ENCODE data around the gene KCNK15. TPM values are rescaled to one million over a fixed set of nuclear protein-coding genes. Genes with fewer than 3 reads are reported as not detected.

Gene KCNK15
- total RNA-seq, 2 donors from 2014 or later: 1.8 to 3.3 TPM

- Histone ChIP-seq H3K4me3 (no peak overlapping the region), H3K27me3 (no peaks in the 10 kb centered on the region), H3K27ac (no peak overlapping the region), H3K9me3 (no peaks in the 10 kb centered on the region), H3K4me1 (no peaks in the 10 kb centered on the region), H3K36me3 (replicated peaks in 1 of 2; ENCODE audit: insufficient read depth in 1 of 2, low read depth in 2 of 2) (no peaks in the 10 kb centered on the region)
- DNase-seq: no peak
- no peak for ATAC-seq
- 71 to 75% methylated on average over 7 of the region's 7 CpGs for WGBS, 2 donors
- TF ChIP-seq POLR2A (IDR thresholded peaks at IDR 0.05) (no peak), CTCF (IDR thresholded peaks at IDR 0.05) (no peak)
- intact Hi-C loops (cut with DNase I): no loop called here
These were observed 41.6 kb downstream of the KCNK15 start for GRCh38 chr20:44787299-44787698.

- TF ChIP-seq CTCF (IDR thresholded peaks at IDR 0.05): no peak
- TF ChIP-seq POLR2A (IDR thresholded peaks at IDR 0.05): no peak
- intact Hi-C loops (cut with DNase I): no loop called here
- no peaks in the 10 kb centered on the region for H3K4me1 ChIP-seq
- WGBS, 2 donors: 67 to 70% methylated on average over 10 of the region's 10 CpGs
- no peaks in the 10 kb centered on the region for H3K9me3 ChIP-seq
- H3K27ac ChIP-seq: no peak overlapping the region
- no peak for DNase-seq
- H3K36me3 ChIP-seq (replicated peaks in 1 of 2; ENCODE audit: insufficient read depth in 1 of 2, low read depth in 2 of 2): no peaks in the 10 kb centered on the region
- no peaks in the 10 kb centered on the region for H3K27me3 ChIP-seq
- H3K4me3 ChIP-seq: no peak overlapping the region
- no peak for ATAC-seq
These were observed 43.2 kb downstream of the KCNK15 start for GRCh38 chr20:44788706-44789456.

- Histone ChIP-seq H3K36me3 (replicated peaks in 1 of 2; ENCODE audit: insufficient read depth in 1 of 2, low read depth in 2 of 2) (no peaks in the 10 kb centered on the region), H3K27ac (no peak overlapping the region), H3K4me1 (no peaks in the 10 kb centered on the region), H3K4me3 (no peak overlapping the region), H3K9me3 (no peaks in the 10 kb centered on the region), H3K27me3 (no peaks in the 10 kb centered on the region)
- no peak for ATAC-seq
- 79 to 81% methylated on average over 11 of the region's 11 CpGs for WGBS, 2 donors
- intact Hi-C loops (cut with DNase I): no loop called here
- TF ChIP-seq POLR2A (IDR thresholded peaks at IDR 0.05) (no peak), CTCF (IDR thresholded peaks at IDR 0.05) (no peak)
- DNase-seq: no peak
These were observed 45.2 kb downstream of the KCNK15 start for GRCh38 chr20:44790638-44791393.

- no peaks in the 10 kb centered on the region for H3K36me3 ChIP-seq (replicated peaks in 1 of 2; ENCODE audit: insufficient read depth in 1 of 2, low read depth in 2 of 2)
- no peak overlapping the region for H3K27ac ChIP-seq
- no peaks in the 10 kb centered on the region for H3K9me3 ChIP-seq
- H3K4me1 ChIP-seq: no peaks in the 10 kb centered on the region
- WGBS, 2 donors: 51 to 74% methylated on average over 5 to 7 of the region's 7 CpGs
- TF ChIP-seq CTCF (IDR thresholded peaks at IDR 0.05) (no peak), POLR2A (IDR thresholded peaks at IDR 0.05) (no peak)
- H3K4me3 ChIP-seq: no peak overlapping the region
- DNase-seq (no peak), ATAC-seq (no peak)
- intact Hi-C loops (cut with DNase I): no loop called here
- no peaks in the 10 kb centered on the region for H3K27me3 ChIP-seq
These were observed 47.1 kb downstream of the KCNK15 start for GRCh38 chr20:44792796-44793195.
